Left ventricle myocardium inferior (tissue), 1 donor: ENCODE results near the gene FAM78A. TPM values are rescaled to one million over a fixed set of nuclear protein-coding genes. Genes with fewer than 3 reads are reported as not detected.

Source experiments
- DNase-seq: peaks from one replicate; pipeline ENCODE4 v3.0.0-alpha.2; 2020
- H3K27ac ChIP-seq: fragments of 200-600 bp; replicated peaks from 2 replicates; pipeline ENCODE4 v1.8.0; 2021
- H3K27me3 ChIP-seq: fragments of 200-600 bp; 2 replicates; pipeline ENCODE4 v1.8.0; 2021; ENCODE audit warnings: low read depth
- H3K36me3 ChIP-seq: fragments of 200-600 bp; 2 replicates; pipeline ENCODE4 v1.8.0; 2021
- H3K4me1 ChIP-seq: fragments of 200-600 bp; 2 replicates; pipeline ENCODE4 v1.8.0; 2021
- H3K4me3 ChIP-seq: fragments of 200-600 bp; 2 replicates; pipeline ENCODE4 v1.8.0; 2021; ENCODE audit warnings: mild to moderate bottlenecking, moderate library complexity
- H3K9me3 ChIP-seq: fragments of 200-600 bp; replicated peaks from 2 replicates; pipeline ENCODE4 v1.8.0; 2021
- CTCF ChIP-seq: fragments of 200-600 bp; IDR thresholded peaks from 2 replicates; pipeline ENCODE4 v1.8.0; 2021; ENCODE audit warnings: antibody characterized with exemption, mild to moderate bottlenecking, borderline replicate concordance
- intact Hi-C: fragments of 100-400 bp; cut with micrococcal nuclease; formaldehyde crosslinking; loops from one replicate; pipeline ENCODE4 v1.11.0; 2022
- total RNA-seq: library from RNA; stranded (reverse); fragmentation: NEBNext Ultra II Directional; extraction: Animal tissue kit (Norgen Biotek cat#: 25700); gene quantifications from one replicate; pipeline ENCODE4 v1.2.1, GENCODE V29; 2021
- donor health status: DM: no; HTN: yes; CAD: no; lungs with severe emphysema.

FAM78A gene
- total RNA-seq, 1 donor from 2014 or later = 47.3 TPM

GRCh38 chr9:131227959-131228460, 48.3 kb downstream of the FAM78A start:
- Histone ChIP-seq H3K27ac (peak overlapping the region; percentile 20), H3K9me3 (no peaks in the 10 kb centered on the region), H3K4me3 (peak overlapping the region; percentile 38), H3K36me3 (peaks cover 40% of the 10 kb centered on the region), H3K27me3 (no peaks in the 10 kb centered on the region), H3K4me1 (peaks cover 24% of the 10 kb centered on the region)
- no peak for DNase-seq
- no peak for TF ChIP-seq CTCF
- intact Hi-C loops = no loop called here

- H3K9me3 ChIP-seq = no peaks in the 10 kb centered on the region
- no peak for TF ChIP-seq CTCF
- no peak overlapping the region for H3K27ac ChIP-seq
- no peak overlapping the region for H3K4me3 ChIP-seq
- H3K4me1 ChIP-seq = peaks cover 24% of the 10 kb centered on the region
- no peak for DNase-seq
- intact Hi-C loops = no loop called here
- no peaks in the 10 kb centered on the region for H3K27me3 ChIP-seq
- H3K36me3 ChIP-seq = peaks cover 40% of the 10 kb centered on the region
Measured at GRCh38 chr9:131227112-131227958, 49.0 kb downstream of the FAM78A start.

- no peak for TF ChIP-seq CTCF
- Histone ChIP-seq H3K27ac (no peak overlapping the region), H3K36me3 (peaks cover 32% of the 10 kb centered on the region), H3K9me3 (no peaks in the 10 kb centered on the region), H3K4me1 (peaks cover 24% of the 10 kb centered on the region), H3K27me3 (no peaks in the 10 kb centered on the region), H3K4me3 (no peak overlapping the region)
- intact Hi-C loops = no loop called here
- DNase-seq = no peak
Measured at GRCh38 chr9:131226226-131226625, 50.1 kb downstream of the FAM78A start.

GRCh38 chr9:131222460-131222859, 53.9 kb downstream of the FAM78A start:
- intact Hi-C loops = no loop called here
- H3K4me3 ChIP-seq = no peak overlapping the region
- peaks cover 23% of the 10 kb centered on the region for H3K36me3 ChIP-seq
- peaks cover 12% of the 10 kb centered on the region for H3K4me1 ChIP-seq
- H3K27me3 ChIP-seq = no peaks in the 10 kb centered on the region
- H3K9me3 ChIP-seq = no peaks in the 10 kb centered on the region
- H3K27ac ChIP-seq = no peak overlapping the region
- no peak for DNase-seq
- no peak for TF ChIP-seq CTCF

GRCh38 chr9:131220485-131220884, 55.8 kb downstream of the FAM78A start:
- no peak for TF ChIP-seq CTCF

More at GRCh38 chr9:131220485-131220884, 55.8 kb downstream of the FAM78A start:
- Histone ChIP-seq H3K36me3 (peaks cover 30% of the 10 kb centered on the region), H3K4me1 (peaks cover 9% of the 10 kb centered on the region), H3K4me3 (no peak overlapping the region), H3K9me3 (no peaks in the 10 kb centered on the region), H3K27ac (no peak overlapping the region), H3K27me3 (no peaks in the 10 kb centered on the region)
- DNase-seq = no peak
- intact Hi-C loops = no loop called here
